Cerebellar cortex (tissue), 1 donor: ENCODE data around the gene SET.
"Not testable (repeated sequence)": the region's sequence is repeated elsewhere in the genome, so short reads cannot be mapped to it uniquely, and the experiment has no call there.

Source experiments
- DNase-seq: peaks from one replicate; pipeline ENCODE4 v3.0.0-alpha.2; 2015; ENCODE audit warnings: low spot score

The SET gene

GRCh38 chr9:128688501-128689292, at the start of gene SET:
Gene SET (plus strand): TSS chr9:128689222. CDS start chr9:128689583, 361 bp downstream.
- peak; percentile 89 for DNase-seq

- DNase-seq, result no peak
Observed at GRCh38 chr9:128640603-128641002, 48.4 kb upstream of the SET start.

- no peak for DNase-seq
Observed at GRCh38 chr9:128642675-128643245, 46.3 kb upstream of the SET start.

GRCh38 chr9:128643519-128644300, 45.3 kb upstream of the SET start:
- no peak for DNase-seq

GRCh38 chr9:128648206-128648605, 40.8 kb upstream of the SET start:
- not testable (repeated sequence) for DNase-seq

- no peak for DNase-seq
Observed at GRCh38 chr9:128651798-128652197, 37.2 kb upstream of the SET start.

- no peak for DNase-seq
Observed at GRCh38 chr9:128653908-128654307, 35.1 kb upstream of the SET start.

- no peak for DNase-seq
Observed at GRCh38 chr9:128654481-128654880, 34.5 kb upstream of the SET start.

- peak; percentile 91 for DNase-seq
Observed at GRCh38 chr9:128656416-128657343, 32.3 kb upstream of the SET start, which contains the start of gene DYNC2I2. Gene DYNC2I2 (minus strand): TSS chr9:128656847. CDS start chr9:128656726, 121 bp downstream.

GRCh38 chr9:128657344-128657704, 31.7 kb upstream of the SET start:
- DNase-seq, result no peak

GRCh38 chr9:128657796-128658195, 31.2 kb upstream of the SET start:
- no peak for DNase-seq

- not testable (repeated sequence) for DNase-seq
Observed at GRCh38 chr9:128666481-128666941, 22.5 kb upstream of the SET start.

- no peak for DNase-seq
Observed at GRCh38 chr9:128669786-128670185, 19.2 kb upstream of the SET start.

GRCh38 chr9:128675382-128675781, 13.6 kb upstream of the SET start:
- DNase-seq, result no peak

GRCh38 chr9:128677794-128678193, 11.2 kb upstream of the SET start:
- DNase-seq, result no peak

- peak; percentile 69 for DNase-seq
Observed at GRCh38 chr9:128683340-128684064, 5.5 kb upstream of the SET start.

- no peak for DNase-seq
Observed at GRCh38 chr9:128684065-128684324, 5.0 kb upstream of the SET start.

GRCh38 chr9:128684325-128685199, 4.5 kb upstream of the SET start:
- DNase-seq, result peak; percentile 74

GRCh38 chr9:128685636-128686489, 3.2 kb upstream of the SET start:
- DNase-seq, result no peak
